Choroid plexus epithelial cell (primary cell): ENCODE measurements around the gene EIF2A.
A peak's percentile ranks its signal among the peaks of the same experiment; 100 is the strongest.
"Not testable (repeated sequence)": the region's sequence is repeated elsewhere in the genome, so short reads cannot be mapped to it uniquely, and the experiment has no call there.

Experiments
- DNase-seq: peaks from one replicate; pipeline ENCODE4 v3.0.0-alpha.2; 2010; ENCODE audit warnings: low read depth
- H3K4me3 ChIP-seq: 2 replicates; pipeline ENCODE4 v1.5.1; 2011; ENCODE audit warnings: low read depth, mild to moderate bottlenecking, control low read depth, low read length, moderate library complexity
- CTCF ChIP-seq: conservative IDR thresholded peaks from 2 replicates; pipeline ENCODE4 v1.5.1; 2011; ENCODE audit warnings: low read depth, mild to moderate bottlenecking, control low read depth, inconsistent platforms, low read length, moderate library complexity

The EIF2A gene

DNA sequence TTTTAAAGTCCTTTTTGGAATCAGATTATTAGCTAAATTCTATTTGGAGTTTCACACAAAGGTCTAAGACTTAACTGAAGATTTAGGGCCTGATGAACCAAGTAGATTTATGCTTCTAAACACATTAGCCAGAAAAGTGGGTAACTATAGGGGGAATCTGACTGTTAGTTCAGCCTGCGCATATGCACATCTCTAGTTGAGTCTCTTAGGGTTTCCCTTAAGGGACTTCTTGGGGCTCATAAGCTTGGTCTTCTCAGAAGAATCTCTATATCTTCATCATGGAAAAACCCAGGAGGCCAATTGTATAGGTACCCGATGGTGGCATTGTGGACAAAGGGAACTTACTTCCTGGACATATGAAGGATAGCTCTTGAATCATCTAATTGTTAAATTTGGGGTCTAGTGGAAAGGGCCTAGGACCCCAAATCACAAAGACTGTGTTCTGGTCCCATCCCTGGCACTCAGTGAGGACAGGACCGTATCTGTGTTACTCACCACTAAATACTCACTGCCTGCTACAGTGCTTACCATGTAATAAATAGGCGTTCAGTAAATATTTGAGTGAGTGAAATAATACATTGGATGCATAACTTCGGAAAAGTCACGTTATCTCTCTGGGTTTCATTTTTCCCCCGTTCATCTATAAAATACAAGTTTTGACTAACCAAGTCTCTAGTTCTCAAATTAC lies 73.6 kb downstream of the EIF2A start:
- no peak for DNase-seq
- TF ChIP-seq CTCF: no peak
- H3K4me3 ChIP-seq: no peak overlapping the region

DNA sequence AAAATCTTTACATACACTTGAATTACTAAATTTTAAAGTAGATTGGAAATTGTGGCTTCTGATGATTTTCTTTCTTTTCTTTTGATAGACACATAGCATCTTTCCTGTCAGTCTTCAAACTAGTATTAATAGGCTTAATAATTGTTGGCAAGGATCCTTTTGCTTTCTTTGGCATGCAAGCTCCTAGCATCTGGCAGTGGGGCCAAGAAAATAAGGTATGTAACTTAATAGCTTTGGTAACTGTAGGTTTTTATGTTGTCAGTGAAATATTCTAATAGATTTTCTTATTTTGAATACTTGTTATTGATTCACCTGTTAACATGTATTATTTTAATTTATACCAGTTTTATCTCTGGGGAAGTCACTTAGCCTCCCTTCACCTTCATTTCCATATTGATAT lies 76.4 kb downstream of the EIF2A start:
- peak; percentile 57 for DNase-seq
- H3K4me3 ChIP-seq: not testable (repeated sequence)

DNA sequence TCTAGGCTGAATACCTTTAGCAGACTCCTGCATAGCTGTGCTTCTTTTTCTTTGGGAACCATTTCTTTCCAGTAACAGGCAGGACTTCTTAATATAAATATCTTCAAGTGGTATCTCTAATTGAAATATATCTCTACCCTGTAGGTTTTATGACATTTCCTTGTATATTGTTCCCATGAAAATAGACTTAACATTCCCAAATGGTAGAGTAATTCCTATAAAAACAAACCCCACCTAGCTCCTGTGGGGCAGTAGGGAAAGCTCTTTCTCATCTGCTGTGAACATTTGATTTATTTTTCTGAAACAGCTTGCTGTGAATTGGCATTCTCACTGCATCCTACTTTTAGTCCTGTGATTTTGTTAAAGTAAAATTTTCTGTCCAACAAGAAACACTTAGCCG lies 77.4 kb downstream of the EIF2A start:
- TF ChIP-seq CTCF: no peak
- no peak overlapping the region for H3K4me3 ChIP-seq
- no peak for DNase-seq

GRCh38 chr3:150626148-150626930 lies 79.8 kb downstream of the EIF2A start:
- no peak for DNase-seq
- no peak for TF ChIP-seq CTCF
- no peak overlapping the region for H3K4me3 ChIP-seq

GRCh38 chr3:150627557-150627956 lies 81.0 kb downstream of the EIF2A start:
- no peak for TF ChIP-seq CTCF
- peak; percentile 54 for DNase-seq
- H3K4me3 ChIP-seq: no peak overlapping the region

- no peak for DNase-seq
- TF ChIP-seq CTCF: no peak
- H3K4me3 ChIP-seq: no peak overlapping the region
These were observed 85.1 kb downstream of the EIF2A start for GRCh38 chr3:150631515-150632221.

- peak; percentile 7 for DNase-seq
- H3K4me3 ChIP-seq: no peak overlapping the region
- no peak for TF ChIP-seq CTCF
These were observed 88.5 kb downstream of the EIF2A start for GRCh38 chr3:150635076-150635475.
